H1 (cell line): Measurements from ENCODE around the gene CAPG. TPM values are rescaled to one million over a fixed set of nuclear protein-coding genes. Genes with fewer than 3 reads are reported as not detected.

Source experiments
- ASH2L ChIP-seq: fragments of 200-600, 300-600 bp; sonication (generic); IDR thresholded peaks from one replicate; pipeline ENCODE4 v1.7.1; 2017; ENCODE audit warnings: low read length
- BACH1 ChIP-seq: IDR thresholded peaks from 2 replicates; pipeline ENCODE4 v1.6.1; 2012; ENCODE audit warnings: low read length, improper control_type of control experiment
- CHD2 ChIP-seq: IDR thresholded peaks from 2 replicates; pipeline ENCODE4 v1.6.1; 2012; ENCODE audit warnings: low read length, improper control_type of control experiment
- E2F6 ChIP-seq: IDR thresholded peaks from 2 replicates; pipeline ENCODE4 v1.6.1; 2012; ENCODE audit warnings: inconsistent platforms
- EP300 ChIP-seq, 2 experiments: IDR thresholded peaks; 1 replicate in 1 of 2; 2 replicates in 1 of 2; pipeline ENCODE4 v1.6.1; 2011 to 2012; ENCODE audit warnings: low read depth in 2 of 2, low read length in 2 of 2, mild to moderate bottlenecking in 2 of 2, borderline replicate concordance in 1 of 2, inconsistent platforms in 1 of 2, moderate library complexity in 1 of 2
- KDM1A ChIP-seq: fragments of 200-600, 300-600 bp; sonication (generic); IDR thresholded peaks from 2 replicates; pipeline ENCODE4 v1.7.1; 2016; ENCODE audit warnings: mild to moderate bottlenecking, low read length, borderline replicate concordance
- KDM4A ChIP-seq: IDR thresholded peaks from one replicate; pipeline ENCODE4 v1.7.1; 2012; ENCODE audit warnings: low read depth, mild to moderate bottlenecking, moderate library complexity, low read length, inconsistent platforms; ENCODE audit not compliant: severe bottlenecking
- MAFK ChIP-seq: IDR thresholded peaks from 2 replicates; pipeline ENCODE4 v1.6.1; 2012; ENCODE audit warnings: low read depth, mild to moderate bottlenecking, improper control_type of control experiment, low read length
- MAX ChIP-seq: IDR thresholded peaks from 2 replicates; pipeline ENCODE4 v1.6.1; 2012; ENCODE audit warnings: inconsistent platforms
- NANOG ChIP-seq: IDR thresholded peaks from 2 replicates; pipeline ENCODE4 v1.6.1; 2011; ENCODE audit warnings: low read length, low read depth, mild to moderate bottlenecking, inconsistent platforms; ENCODE audit not compliant: insufficient read depth, poor library complexity, severe bottlenecking
- RAD21 ChIP-seq, 2 experiments: IDR thresholded peaks in 1 of 2; conservative IDR thresholded peaks in 1 of 2; 2 replicates each; pipeline ENCODE4 v1.6.1; 2011; ENCODE audit warnings: low read depth in 2 of 2, low read length in 2 of 2, improper control_type of control experiment in 1 of 2, inconsistent platforms in 1 of 2, mild to moderate bottlenecking in 1 of 2, moderate library complexity in 1 of 2
- SAP30 ChIP-seq: fragments of 300-600 bp; sonication (generic); IDR thresholded peaks from 2 replicates; pipeline ENCODE4 v1.7.1; 2012; ENCODE audit warnings: low read length, moderate library complexity, mild to moderate bottlenecking, inconsistent platforms; ENCODE audit not compliant: insufficient read depth, insufficient replicate concordance
- SIRT6 ChIP-seq: IDR thresholded peaks from one replicate; pipeline ENCODE4 v1.7.1; 2012; ENCODE audit warnings: low read length, inconsistent platforms
- SP1 ChIP-seq: IDR thresholded peaks from 2 replicates; pipeline ENCODE4 v1.6.1; 2011; ENCODE audit warnings: low read depth, low read length
- SRF ChIP-seq: IDR thresholded peaks from 2 replicates; pipeline ENCODE4 v1.6.1; 2011; ENCODE audit warnings: mild to moderate bottlenecking, low read depth, low read length, moderate library complexity
- TEAD4 ChIP-seq: IDR thresholded peaks from 2 replicates; pipeline ENCODE4 v1.6.1; 2012; ENCODE audit warnings: low read depth, low read length, inconsistent platforms, mixed read lengths
- polyA plus RNA-seq, 7 experiments: library from polyadenylated mRNA; depleted of rRNA in 3 of 7; stranded (reverse) in 5 of 7; unstranded in 2 of 7; fragments of >200 nt in 5 of 7; fragments of 200-250 nt in 2 of 7; gene quantifications; 1 replicate in 5 of 7; 2 replicates in 1 of 7; 4 replicates in 1 of 7; pipeline versions ENCODE4 v1.2.1 to v1.2.3, GENCODE V29; 2011 to 2013; ENCODE audit warnings: missing spikeins in 2 of 7, mixed read lengths in 2 of 7
- total RNA-seq: library from RNA; stranded (reverse); fragmentation: NEBNext Ultra II Directional; extraction: Animal tissue kit (Norgen Biotek cat#: 25700); gene quantifications from 2 replicates; pipeline ENCODE4 v1.2.1, GENCODE V29; 2021

Gene CAPG
- total and polyA plus RNA-seq, 2 of the 8 experiments (the other 6 are each of a cell fraction or from before 2014, with no cell fraction given): 80.5 to 89.0 TPM

GRCh38 chr2:85420536-85421259, 10.5 kb upstream of the CAPG start (continued):
- TF ChIP-seq SRF: no peak
- 0 out of 2 replicates have a peak, but pooled peaks have one; percentile 1 for TF ChIP-seq TEAD4
- TF ChIP-seq KDM1A: peak; percentile 51; the same call in 1 of the 2 replicates
- TF ChIP-seq SAP30: no peak
- TF ChIP-seq EP300 (IDR thresholded peaks at IDR 0.05; ENCODE audit: borderline replicate concordance in 1 of 2, low read depth in 2 of 2, low read length in 2 of 2): peak in 1 of 2 experiments; percentile 24; a peak in 1 of 3 replicates
- no peak for TF ChIP-seq SIRT6
- 0 out of 2 replicates have a peak, but pooled peaks have one; percentile 10 for TF ChIP-seq SP1
- peak; percentile 14 for TF ChIP-seq KDM4A
- peak; percentile 83 for TF ChIP-seq BACH1
- no peak for TF ChIP-seq NANOG
- TF ChIP-seq MAFK: 0 out of 2 replicates have a peak, but pooled peaks have one; percentile 1
- peak; percentile 26 for TF ChIP-seq ASH2L
- TF ChIP-seq E2F6: no peak
- TF ChIP-seq CHD2: peak; percentile 49; the same call in 1 of the 2 replicates
- TF ChIP-seq RAD21 (IDR thresholded peaks at IDR 0.05 in 1 of 2, conservative IDR thresholded peaks at IDR 0.05 in 1 of 2; ENCODE audit: low read depth in 2 of 2, low read length in 2 of 2): peak; percentile 99 to 100
- TF ChIP-seq MAX: peak; percentile 63; the same call in 1 of the 2 replicates
